ENCODE measurements around the gene TNFRSF1A.

Gene TNFRSF1A

DNA sequence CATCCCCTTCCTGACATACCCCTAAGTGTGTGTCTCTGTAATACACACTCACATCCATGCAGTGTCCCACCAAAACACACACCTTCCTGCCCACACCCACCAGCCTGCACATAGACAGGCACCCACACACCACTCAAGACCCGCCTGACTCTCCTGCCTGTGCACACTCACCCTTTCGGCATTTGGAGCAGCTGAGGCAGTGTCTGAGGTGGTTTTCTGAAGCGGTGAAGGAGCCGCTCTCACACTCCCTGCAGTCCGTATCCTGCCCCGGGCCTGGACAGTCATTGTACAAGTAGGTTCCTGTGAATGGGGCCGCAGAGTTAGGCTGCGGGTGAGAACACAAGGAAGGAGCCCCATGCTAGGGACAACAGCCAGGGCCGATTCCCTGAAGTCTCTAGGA, 8.3 kb downstream of the TNFRSF1A start:
- no peak overlapping the region for H3K9ac ChIP-seq (ENCODE audit: low read depth, low read length, poor library complexity, severe bottlenecking)
- TF ChIP-seq, protein P1, sequence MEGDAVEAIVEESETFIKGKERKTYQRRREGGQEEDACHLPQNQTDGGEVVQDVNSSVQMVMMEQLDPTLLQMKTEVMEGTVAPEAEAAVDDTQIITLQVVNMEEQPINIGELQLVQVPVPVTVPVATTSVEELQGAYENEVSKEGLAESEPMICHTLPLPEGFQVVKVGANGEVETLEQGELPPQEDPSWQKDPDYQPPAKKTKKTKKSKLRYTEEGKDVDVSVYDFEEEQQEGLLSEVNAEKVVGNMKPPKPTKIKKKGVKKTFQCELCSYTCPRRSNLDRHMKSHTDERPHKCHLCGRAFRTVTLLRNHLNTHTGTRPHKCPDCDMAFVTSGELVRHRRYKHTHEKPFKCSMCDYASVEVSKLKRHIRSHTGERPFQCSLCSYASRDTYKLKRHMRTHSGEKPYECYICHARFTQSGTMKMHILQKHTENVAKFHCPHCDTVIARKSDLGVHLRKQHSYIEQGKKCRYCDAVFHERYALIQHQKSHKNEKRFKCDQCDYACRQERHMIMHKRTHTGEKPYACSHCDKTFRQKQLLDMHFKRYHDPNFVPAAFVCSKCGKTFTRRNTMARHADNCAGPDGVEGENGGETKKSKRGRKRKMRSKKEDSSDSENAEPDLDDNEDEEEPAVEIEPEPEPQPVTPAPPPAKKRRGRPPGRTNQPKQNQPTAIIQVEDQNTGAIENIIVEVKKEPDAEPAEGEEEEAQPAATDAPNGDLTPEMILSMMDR (conservative IDR thresholded peaks at IDR 0.05; ENCODE audit: low read length) = no peak
- no peak for TF ChIP-seq EZH2phosphoT487 (IDR thresholded peaks at IDR 0.05; ENCODE audit: borderline replicate concordance)
- no peak overlapping the region for H3K4me3 ChIP-seq (ENCODE audit: low read length, poor library complexity, severe bottlenecking)
- H4K20me1 ChIP-seq (ENCODE audit: insufficient read depth, low read length, poor library complexity, severe bottlenecking) = peaks cover 34% of the 10 kb centered on the region
- no peaks in the 10 kb centered on the region for H3K27me3 ChIP-seq (ENCODE audit: insufficient read depth, low read length, poor library complexity, severe bottlenecking)
- H3K4me2 ChIP-seq (ENCODE audit: low read depth, low read length, poor library complexity, severe bottlenecking) = no peak overlapping the region
- peaks cover 31% of the 10 kb centered on the region for H3K4me1 ChIP-seq (ENCODE audit: insufficient read depth, low read length, poor library complexity, severe bottlenecking)
- H3K9me2 ChIP-seq (replicated peaks; ENCODE audit: low read depth, low read length) = no peaks in the 10 kb centered on the region
- peaks cover 62% of the 10 kb centered on the region for H3K79me2 ChIP-seq (ENCODE audit: insufficient read depth, low read length)
- peaks cover 11% of the 10 kb centered on the region; the same call in 1 of the 2 replicates for H3F3A ChIP-seq (ENCODE audit: low read depth)
- peaks cover 61% of the 10 kb centered on the region; the same call in 1 of the 2 replicates for H3K36me3 ChIP-seq (ENCODE audit: insufficient read depth, low read length)
- H3K9me3 ChIP-seq (ENCODE audit: insufficient read depth, low read depth, low read length) = no peaks in the 10 kb centered on the region
- no peak overlapping the region for H2AFZ ChIP-seq (ENCODE audit: low read length)

DNA sequence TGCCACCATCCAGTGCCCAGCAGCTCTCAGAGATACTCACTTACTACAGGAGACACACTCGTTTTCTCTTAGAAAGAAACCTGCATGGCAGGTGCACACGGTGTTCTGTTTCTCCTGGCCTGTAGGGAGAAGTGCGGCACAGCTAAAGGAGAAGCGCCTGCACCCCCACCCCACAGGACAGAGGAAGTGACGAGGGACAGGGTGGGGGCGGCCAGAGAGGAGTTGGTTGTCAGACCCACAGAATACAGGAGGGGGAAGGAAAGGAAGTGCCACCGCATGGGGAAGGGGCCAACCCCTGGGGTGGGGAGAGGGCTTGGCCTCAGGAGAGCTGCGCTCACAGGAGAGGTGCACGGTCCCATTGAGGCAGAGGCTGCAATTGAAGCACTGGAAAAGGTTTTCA, 8.8 kb downstream of the TNFRSF1A start:
- Histone ChIP-seq H3K9ac (ENCODE audit: low read depth, low read length, poor library complexity, severe bottlenecking) (no peak overlapping the region), H3K4me1 (ENCODE audit: insufficient read depth, low read length, poor library complexity, severe bottlenecking) (peaks cover 26% of the 10 kb centered on the region), H3K9me3 (ENCODE audit: insufficient read depth, low read depth, low read length) (no peaks in the 10 kb centered on the region), H3K4me3 (ENCODE audit: low read length, poor library complexity, severe bottlenecking) (no peak overlapping the region), H3F3A (ENCODE audit: low read depth) (peaks cover 7% of the 10 kb centered on the region; the same call in 1 of the 2 replicates), H3K36me3 (ENCODE audit: insufficient read depth, low read length) (peaks cover 67% of the 10 kb centered on the region; the same call in 1 of the 2 replicates), H2AFZ (ENCODE audit: low read length) (no peak overlapping the region), H3K79me2 (ENCODE audit: insufficient read depth, low read length) (peaks cover 57% of the 10 kb centered on the region), H3K4me2 (ENCODE audit: low read depth, low read length, poor library complexity, severe bottlenecking) (no peak overlapping the region), H4K20me1 (ENCODE audit: insufficient read depth, low read length, poor library complexity, severe bottlenecking) (peaks cover 33% of the 10 kb centered on the region), H3K9me2 (replicated peaks; ENCODE audit: low read depth, low read length) (no peaks in the 10 kb centered on the region), H3K27me3 (ENCODE audit: insufficient read depth, low read length, poor library complexity, severe bottlenecking) (no peaks in the 10 kb centered on the region)
- no peak for TF ChIP-seq EZH2phosphoT487 (IDR thresholded peaks at IDR 0.05; ENCODE audit: borderline replicate concordance)
- TF ChIP-seq, protein P1 (conservative IDR thresholded peaks at IDR 0.05; ENCODE audit: low read length) = no peak

DNA sequence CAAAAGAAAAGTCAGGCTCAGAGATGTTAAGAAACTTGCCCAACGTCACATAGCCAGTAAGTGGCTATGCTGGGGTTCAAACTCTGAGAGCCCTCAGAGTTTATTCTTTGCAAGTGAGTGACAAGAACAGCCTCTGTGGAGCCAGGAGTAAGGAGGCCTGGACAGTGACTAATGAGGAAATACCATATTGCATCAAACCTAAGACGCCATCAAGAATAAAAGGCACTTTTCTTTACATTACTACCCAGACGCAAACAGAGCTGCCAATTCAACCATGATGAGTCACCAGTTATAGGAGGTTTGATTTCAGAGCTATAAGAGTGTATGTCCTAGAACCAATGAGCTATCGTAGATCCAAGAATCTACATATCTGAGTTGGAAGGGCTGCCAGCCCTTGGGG, 9.4 kb downstream of the TNFRSF1A start:
- H3K9me3 ChIP-seq (ENCODE audit: insufficient read depth, low read depth, low read length) = no peaks in the 10 kb centered on the region
- peaks cover 33% of the 10 kb centered on the region for H4K20me1 ChIP-seq (ENCODE audit: insufficient read depth, low read length, poor library complexity, severe bottlenecking)
- H3K4me1 ChIP-seq (ENCODE audit: insufficient read depth, low read length, poor library complexity, severe bottlenecking) = peaks cover 20% of the 10 kb centered on the region
- H3K27me3 ChIP-seq (ENCODE audit: insufficient read depth, low read length, poor library complexity, severe bottlenecking) = no peaks in the 10 kb centered on the region
- no peak overlapping the region for H3K4me2 ChIP-seq (ENCODE audit: low read depth, low read length, poor library complexity, severe bottlenecking)
- peaks cover 68% of the 10 kb centered on the region; the same call in 1 of the 2 replicates for H3K36me3 ChIP-seq (ENCODE audit: insufficient read depth, low read length)
- no peaks in the 10 kb centered on the region for H3K9me2 ChIP-seq (replicated peaks; ENCODE audit: low read depth, low read length)
- peaks cover 51% of the 10 kb centered on the region for H3K79me2 ChIP-seq (ENCODE audit: insufficient read depth, low read length)
- H3K9ac ChIP-seq (ENCODE audit: low read depth, low read length, poor library complexity, severe bottlenecking) = no peak overlapping the region
- H2AFZ ChIP-seq (ENCODE audit: low read length) = no peak overlapping the region
- TF ChIP-seq EZH2phosphoT487 (IDR thresholded peaks at IDR 0.05; ENCODE audit: borderline replicate concordance) = no peak
- TF ChIP-seq, protein P1 (conservative IDR thresholded peaks at IDR 0.05; ENCODE audit: low read length) = no peak
- peaks cover 3% of the 10 kb centered on the region; the same call in 1 of the 2 replicates for H3F3A ChIP-seq (ENCODE audit: low read depth)
- no peak overlapping the region for H3K4me3 ChIP-seq (ENCODE audit: low read length, poor library complexity, severe bottlenecking)

All from Loucy (cell line).